GM19328 (cell line): Measurements from ENCODE around the gene TFRC.
"Not testable (repeated sequence)": the region's sequence is repeated elsewhere in the genome, so short reads cannot be mapped to it uniquely, and the experiment has no call there.

Experiments
- ATAC-seq: cut with Tn5 transposase; IDR thresholded peaks from one replicate; pipeline ENCODE4 v1.9.1; 2021; ENCODE audit warnings: mild to moderate bottlenecking, moderate library complexity; ENCODE audit not compliant: unreplicated experiment

The TFRC gene

DNA sequence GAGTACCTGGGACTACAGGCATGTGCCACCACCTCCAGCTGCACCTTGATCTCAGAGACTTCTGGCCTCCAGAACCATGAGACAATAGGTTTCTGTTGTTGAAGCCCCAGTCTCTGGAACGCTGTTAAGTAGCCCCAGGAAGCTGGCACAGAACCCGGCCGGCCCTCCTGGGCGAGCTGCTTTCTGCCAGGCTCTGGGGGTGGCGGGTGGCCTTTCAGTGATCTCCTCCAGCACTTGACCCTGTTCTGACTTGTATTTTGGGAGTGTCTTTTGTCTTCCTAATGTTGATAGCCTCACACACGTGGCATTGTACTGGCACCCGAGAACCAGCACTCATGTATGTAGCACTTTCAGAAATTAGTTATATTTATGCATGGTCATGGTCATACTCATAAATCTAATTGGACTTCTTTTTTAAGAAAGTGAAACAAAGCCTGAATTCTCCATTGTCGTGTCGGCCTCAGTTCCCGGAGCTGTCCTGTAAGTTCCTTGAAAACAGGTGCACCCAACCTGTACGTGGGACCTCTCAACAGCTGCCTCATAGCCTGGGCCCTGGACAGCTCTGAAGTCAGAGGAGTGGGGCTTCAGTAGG, 74.0 kb downstream of the TFRC start:
- ATAC-seq, result no peak

DNA sequence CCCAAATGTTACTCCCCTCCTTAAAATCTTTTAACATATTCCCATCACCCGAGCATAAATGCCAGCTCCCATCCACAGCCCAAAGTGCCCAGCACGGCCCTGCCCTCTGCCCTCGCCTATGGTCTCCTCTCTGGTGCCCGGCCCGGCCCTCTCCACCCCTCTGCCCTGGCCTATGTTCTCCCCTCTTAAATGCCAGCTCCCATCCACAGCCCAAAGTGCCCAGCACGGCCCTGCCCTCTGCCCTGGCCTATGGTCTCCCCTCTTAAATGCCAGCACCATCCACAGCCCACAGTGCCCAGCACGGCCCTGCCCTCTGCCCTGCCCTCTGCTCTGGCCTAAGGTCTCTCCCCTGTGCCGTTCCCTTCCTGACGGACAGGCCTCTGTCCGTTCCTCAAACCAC, 76.6 kb downstream of the TFRC start:
- ATAC-seq, result not testable (repeated sequence)

DNA sequence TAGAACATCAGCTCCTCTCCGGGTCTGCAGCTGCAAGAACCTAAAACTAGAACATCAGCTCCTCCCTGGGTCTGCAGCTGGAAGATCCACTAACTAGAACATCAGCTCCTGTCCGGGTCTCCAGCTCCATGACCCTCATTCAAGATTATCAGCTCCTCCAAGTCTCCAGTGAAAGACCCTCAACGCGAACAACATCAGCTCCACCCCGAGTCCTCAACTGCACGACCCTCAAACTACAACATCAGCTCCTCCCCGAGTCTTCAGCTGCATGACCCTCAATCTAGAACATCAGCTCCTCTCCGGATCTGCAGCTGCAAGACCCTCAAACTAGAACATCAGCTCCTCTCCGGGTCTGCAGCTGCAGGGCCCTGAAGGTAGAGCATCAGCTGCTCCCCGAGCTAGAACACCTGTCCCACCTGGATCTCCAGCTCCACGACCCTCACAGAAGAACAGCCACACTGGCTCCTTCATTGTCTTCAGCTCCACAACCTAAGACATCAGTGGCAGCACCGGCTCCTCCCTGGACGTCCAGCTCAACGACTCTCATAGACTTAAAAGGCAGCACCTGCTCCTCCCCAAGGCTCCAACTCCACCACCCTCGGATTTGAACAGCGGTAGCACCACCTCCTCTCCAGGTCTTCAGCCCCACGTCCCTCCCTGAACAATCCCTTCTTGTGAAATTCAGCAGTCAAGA, 77.4 kb downstream of the TFRC start:
- ATAC-seq, result not testable (repeated sequence)

DNA sequence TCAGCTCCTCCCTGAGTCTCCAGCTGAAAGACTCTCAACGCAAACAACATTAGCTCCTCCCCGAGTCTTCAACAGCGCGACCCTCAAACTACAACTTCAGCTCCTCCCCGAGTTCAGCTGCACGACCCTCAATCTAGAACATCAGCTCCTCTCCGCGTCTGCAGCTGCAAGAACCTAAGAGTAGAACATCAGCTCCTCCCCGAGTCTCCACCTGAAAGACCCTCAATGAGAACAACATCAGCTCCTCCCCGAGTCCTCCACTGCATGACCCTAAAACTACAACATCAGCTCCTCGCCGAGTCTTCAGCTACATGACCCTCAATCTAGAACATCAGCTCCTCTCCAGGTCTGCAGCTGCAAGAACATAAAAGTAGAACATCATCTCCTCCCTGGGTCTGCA, 78.3 kb downstream of the TFRC start:
- no peak for ATAC-seq

DNA sequence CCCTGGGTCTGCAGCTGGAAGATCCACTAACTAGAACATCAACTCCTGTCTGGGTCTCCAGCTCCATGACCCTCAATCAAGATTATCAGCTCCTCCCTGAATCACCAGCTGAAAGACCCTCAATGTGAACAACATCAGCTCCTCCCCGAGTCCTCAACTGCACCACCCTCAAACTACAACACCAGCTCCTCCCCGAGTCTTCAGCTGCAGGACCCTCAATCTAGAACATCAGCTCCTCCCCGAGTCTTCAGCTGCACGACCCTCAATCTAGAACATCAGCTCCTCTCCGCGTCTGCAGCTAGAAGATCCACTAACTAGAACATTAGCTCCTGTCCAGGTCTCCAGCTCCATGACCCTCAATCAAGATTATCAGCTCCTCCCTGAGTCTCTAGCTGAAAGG, 79.2 kb downstream of the TFRC start:
- not testable (repeated sequence) for ATAC-seq

DNA sequence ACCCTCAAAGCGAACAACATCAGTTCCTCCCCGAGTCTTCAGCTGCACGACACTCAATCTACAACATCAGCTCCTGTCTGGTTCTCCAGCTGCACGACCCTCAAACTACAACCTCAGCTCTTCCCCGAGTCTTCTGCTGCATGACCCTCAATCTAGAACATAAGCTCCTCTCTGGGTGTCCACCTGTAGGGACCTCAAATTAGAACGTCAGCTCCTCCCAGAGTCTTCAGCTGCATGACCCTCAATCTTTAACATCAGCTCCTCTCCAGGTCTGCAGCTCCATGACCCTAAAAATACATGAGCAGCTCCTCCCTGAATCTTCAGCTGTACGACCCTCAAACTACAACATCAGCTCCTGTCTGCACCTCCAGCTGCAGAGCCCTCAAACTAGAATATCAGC, 80.7 kb downstream of the TFRC start:
- ATAC-seq, result not testable (repeated sequence)

DNA sequence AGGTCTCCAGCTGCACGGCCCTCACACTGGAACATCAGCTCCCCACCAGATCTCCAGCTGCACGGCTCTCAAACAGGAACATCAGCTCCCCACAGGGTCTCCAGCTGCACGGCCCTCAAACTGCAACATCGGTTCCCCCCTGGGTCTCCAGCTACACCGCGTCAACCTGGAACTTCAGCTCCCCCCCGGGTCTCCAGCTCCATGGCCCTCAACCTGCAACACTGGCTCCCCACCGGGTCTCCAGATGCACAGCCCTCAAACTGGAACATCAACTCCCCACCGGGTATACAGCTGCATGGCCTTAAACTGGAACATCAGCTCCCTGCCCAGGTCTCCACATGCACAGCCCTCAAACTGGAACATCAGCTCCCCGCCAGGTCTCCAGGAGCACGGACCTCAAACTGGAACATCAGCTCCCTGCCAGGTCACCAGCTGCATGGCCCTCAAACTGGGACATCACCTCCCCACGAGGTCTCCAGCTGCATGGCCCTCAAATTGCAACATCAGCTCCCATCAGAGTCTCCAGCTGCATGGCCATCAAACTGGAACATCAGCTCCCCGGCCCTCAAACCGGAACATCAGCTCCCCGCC, 81.4 kb downstream of the TFRC start:
- not testable (repeated sequence) for ATAC-seq

DNA sequence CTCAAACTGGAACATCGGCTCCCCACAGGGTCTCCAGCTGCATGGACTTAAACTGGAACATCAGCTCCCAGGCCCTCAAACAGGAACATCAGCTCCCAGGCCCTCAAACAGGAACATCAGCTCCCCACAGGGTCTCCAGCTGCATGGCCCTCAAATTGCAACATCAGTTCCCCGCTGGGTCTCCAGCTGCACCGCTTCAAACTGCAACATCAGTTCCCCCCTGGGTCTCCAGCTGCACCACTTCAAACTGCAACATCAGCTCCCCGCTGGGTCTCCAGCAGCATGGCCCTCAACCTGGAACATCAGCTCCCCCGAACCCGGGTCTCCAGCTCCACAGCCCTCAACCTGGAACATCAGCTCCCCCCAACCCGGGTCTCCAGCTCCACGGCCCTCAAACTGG, 82.0 kb downstream of the TFRC start:
- ATAC-seq, result no peak
